Measurements from ENCODE around the gene MTX2. TPM values are rescaled to one million over a fixed set of nuclear protein-coding genes. Genes with fewer than 3 reads are reported as not detected.

The MTX2 gene
- total RNA-seq, 2 experiments from 2014 or later: 27.3 to 30.1 TPM

DNA sequence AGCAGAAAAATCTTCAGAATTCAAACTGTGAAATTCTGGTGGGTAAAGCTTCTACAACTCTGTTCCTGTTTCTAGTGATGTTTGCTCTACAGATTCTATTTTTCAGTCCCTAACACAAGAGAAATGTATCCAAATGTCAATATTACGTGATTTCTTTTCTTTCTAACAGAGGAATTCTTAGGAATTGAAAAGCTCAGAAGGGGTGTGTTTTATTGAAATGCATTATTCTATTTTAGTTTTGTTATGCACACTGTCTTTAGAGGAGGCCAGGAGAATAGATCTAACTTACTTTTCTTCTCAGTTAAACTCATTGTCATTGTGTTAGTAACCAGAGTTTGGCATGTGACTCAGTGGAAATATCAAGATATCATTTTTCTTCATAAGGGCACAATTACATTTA lies 62.4 kb downstream of the MTX2 start:
- ATAC-seq: no peak

DNA sequence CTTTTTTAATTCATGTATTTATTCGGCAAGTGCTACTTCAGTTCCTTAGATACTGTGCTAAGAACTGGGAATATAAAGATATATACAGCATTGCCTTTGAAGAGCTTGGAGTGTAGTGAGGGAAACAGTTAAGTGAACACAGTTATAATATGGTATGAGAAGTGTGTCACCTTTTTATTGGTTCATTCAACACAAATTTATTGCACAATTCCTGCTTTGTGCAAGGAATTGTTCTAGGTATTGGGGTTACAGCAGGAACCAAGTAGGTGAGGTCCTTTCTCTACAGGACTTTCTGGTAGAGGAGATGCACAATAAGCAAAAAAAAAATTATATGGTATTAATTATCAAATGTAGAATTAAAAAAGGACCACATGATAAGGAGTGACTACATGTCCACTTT lies 65.5 kb downstream of the MTX2 start:
- POLR2A ChIA-PET: no interaction called here
- DNase-seq: no peak
- no peak for ATAC-seq
- TF ChIP-seq, protein P1, sequence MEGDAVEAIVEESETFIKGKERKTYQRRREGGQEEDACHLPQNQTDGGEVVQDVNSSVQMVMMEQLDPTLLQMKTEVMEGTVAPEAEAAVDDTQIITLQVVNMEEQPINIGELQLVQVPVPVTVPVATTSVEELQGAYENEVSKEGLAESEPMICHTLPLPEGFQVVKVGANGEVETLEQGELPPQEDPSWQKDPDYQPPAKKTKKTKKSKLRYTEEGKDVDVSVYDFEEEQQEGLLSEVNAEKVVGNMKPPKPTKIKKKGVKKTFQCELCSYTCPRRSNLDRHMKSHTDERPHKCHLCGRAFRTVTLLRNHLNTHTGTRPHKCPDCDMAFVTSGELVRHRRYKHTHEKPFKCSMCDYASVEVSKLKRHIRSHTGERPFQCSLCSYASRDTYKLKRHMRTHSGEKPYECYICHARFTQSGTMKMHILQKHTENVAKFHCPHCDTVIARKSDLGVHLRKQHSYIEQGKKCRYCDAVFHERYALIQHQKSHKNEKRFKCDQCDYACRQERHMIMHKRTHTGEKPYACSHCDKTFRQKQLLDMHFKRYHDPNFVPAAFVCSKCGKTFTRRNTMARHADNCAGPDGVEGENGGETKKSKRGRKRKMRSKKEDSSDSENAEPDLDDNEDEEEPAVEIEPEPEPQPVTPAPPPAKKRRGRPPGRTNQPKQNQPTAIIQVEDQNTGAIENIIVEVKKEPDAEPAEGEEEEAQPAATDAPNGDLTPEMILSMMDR (IDR thresholded peaks at IDR 0.05): no peak
- no peaks in the 10 kb centered on the region for H3K27me3 Mint-ChIP-seq
- H3K4me1 Mint-ChIP-seq (ENCODE audit: low read depth): no peaks in the 10 kb centered on the region
- CTCF ChIA-PET: no interaction called here
- peaks cover 27% of the 10 kb centered on the region for H3K36me3 Mint-ChIP-seq (ENCODE audit: low read depth)
- no peak overlapping the region for H3K4me3 Mint-ChIP-seq
- H3K9me3 Mint-ChIP-seq: no peaks in the 10 kb centered on the region
- H3K27ac Mint-ChIP-seq: no peak overlapping the region
- intact Hi-C loops (cut with micrococcal nuclease): no loop called here

More for the DNA sequence above, 62.4 kb downstream of the MTX2 start:
- TF ChIP-seq, protein P1 (IDR thresholded peaks at IDR 0.05): no peak
- no peaks in the 10 kb centered on the region for H3K27me3 Mint-ChIP-seq
- ChIA-PET POLR2A (no interaction called here), CTCF (no interaction called here)
- no peaks in the 10 kb centered on the region for H3K9me3 Mint-ChIP-seq
- intact Hi-C loops (cut with micrococcal nuclease): no loop called here
- no peaks in the 10 kb centered on the region for H3K4me1 Mint-ChIP-seq (ENCODE audit: low read depth)
- no peak for DNase-seq
- no peak overlapping the region for H3K4me3 Mint-ChIP-seq
- no peak overlapping the region for H3K27ac Mint-ChIP-seq
- peaks cover 13% of the 10 kb centered on the region for H3K36me3 Mint-ChIP-seq (ENCODE audit: low read depth)

DNA sequence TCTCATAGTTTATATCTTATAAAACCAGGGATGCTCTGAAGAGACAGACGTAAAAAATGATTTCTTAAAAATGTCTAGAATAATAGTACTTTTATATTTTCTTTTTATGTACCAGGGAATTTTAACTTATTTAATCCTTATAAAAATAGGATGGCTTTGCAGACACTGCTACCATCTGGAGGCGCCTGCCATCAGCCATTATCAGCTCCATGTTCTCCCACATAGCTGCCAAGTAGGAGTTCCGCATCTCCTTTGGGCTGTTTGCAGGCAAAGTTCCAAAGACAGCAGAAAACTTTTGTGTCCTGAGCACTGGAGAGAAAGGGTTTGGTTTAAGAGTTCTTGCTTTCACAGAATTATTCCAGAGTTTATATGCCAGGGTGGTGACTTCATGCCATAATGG lies 69.2 kb downstream of the MTX2 start:
- Mint-ChIP-seq H3K36me3 (ENCODE audit: low read depth) (peaks cover 22% of the 10 kb centered on the region), H3K27ac (no peak overlapping the region), H3K4me3 (no peak overlapping the region), H3K4me1 (ENCODE audit: low read depth) (no peaks in the 10 kb centered on the region), H3K9me3 (no peaks in the 10 kb centered on the region), H3K27me3 (no peaks in the 10 kb centered on the region)
- POLR2A ChIA-PET: no interaction called here
- TF ChIP-seq, protein P1 (IDR thresholded peaks at IDR 0.05): no peak
- intact Hi-C loops (cut with micrococcal nuclease): no loop called here
- CTCF ChIA-PET: no interaction called here
- DNase-seq: no peak
- no peak for ATAC-seq

DNA sequence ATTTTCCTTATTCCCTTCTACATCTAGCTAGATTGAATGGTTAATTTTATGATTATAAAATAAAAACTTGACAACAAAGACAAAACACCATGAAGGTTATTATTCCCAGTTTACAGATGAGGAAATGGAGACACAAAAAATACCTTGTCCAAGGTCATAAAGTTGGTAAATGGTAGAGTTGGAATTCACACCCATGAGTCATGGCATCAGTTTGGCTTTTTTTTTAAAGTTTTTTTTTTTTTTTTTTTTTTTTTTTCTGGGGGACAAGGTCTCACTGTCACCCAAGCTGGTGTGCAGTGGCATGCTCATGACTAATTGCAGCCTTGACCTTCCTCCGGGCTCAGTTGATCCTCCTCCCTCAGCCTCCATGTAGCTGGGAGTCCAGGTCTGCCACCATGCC lies 70.0 kb downstream of the MTX2 start:
- Mint-ChIP-seq H3K36me3 (ENCODE audit: low read depth) (peaks cover 22% of the 10 kb centered on the region), H3K27ac (no peak overlapping the region), H3K4me1 (ENCODE audit: low read depth) (no peaks in the 10 kb centered on the region), H3K9me3 (peaks cover 1% of the 10 kb centered on the region), H3K4me3 (no peak overlapping the region), H3K27me3 (no peaks in the 10 kb centered on the region)
- TF ChIP-seq, protein P1 (IDR thresholded peaks at IDR 0.05): no peak
- ATAC-seq (no peak), DNase-seq (no peak)
- ChIA-PET CTCF (no interaction called here), POLR2A (no interaction called here)
- intact Hi-C loops (cut with micrococcal nuclease): no loop called here

DNA sequence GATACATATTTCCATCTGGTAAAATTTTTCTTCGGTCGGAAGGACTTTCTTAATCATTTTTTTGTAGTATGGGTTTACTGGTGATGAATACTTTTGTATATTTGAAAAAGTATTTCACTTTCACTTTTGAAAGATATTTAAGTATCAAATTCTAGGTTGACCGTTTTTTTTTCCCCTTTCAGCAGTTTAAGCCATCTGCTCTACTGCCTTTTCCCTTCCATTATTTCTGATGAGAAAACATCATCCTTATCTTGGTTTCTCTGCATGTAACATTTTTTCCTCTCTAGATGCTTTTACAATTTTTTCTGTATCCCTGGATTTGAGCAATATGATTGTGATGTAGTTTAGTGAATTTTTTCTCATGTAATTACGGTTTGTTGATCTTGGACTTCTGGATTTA lies 87.0 kb downstream of the MTX2 start:
- POLR2A ChIA-PET: no interaction called here
- ATAC-seq (no peak), DNase-seq (no peak)
- CTCF ChIA-PET: no interaction called here
- TF ChIP-seq, protein P1 (IDR thresholded peaks at IDR 0.05): no peak
- Mint-ChIP-seq H3K27ac (no peak overlapping the region), H3K4me3 (no peak overlapping the region), H3K27me3 (peaks cover 1% of the 10 kb centered on the region), H3K4me1 (ENCODE audit: low read depth) (no peaks in the 10 kb centered on the region), H3K36me3 (ENCODE audit: low read depth) (no peaks in the 10 kb centered on the region), H3K9me3 (peaks cover 7% of the 10 kb centered on the region)
- intact Hi-C loops (cut with micrococcal nuclease): no loop called here
